Colonic mucosa (tissue), 4 donors: Measurements from ENCODE around the gene PTPRT. TPM values are rescaled to one million over a fixed set of nuclear protein-coding genes. Genes with fewer than 3 reads are reported as not detected.

Experiments used
- DNase-seq: peaks from one replicate; pipeline ENCODE4 v3.0.0-alpha.2; 2020
- H3K27ac ChIP-seq: fragments of 200-600 bp; one replicate; pipeline ENCODE4 v1.8.0; 2021
- H3K27me3 ChIP-seq: fragments of 200-600 bp; one replicate; pipeline ENCODE4 v1.8.0; 2021
- H3K36me3 ChIP-seq: fragments of 200-600 bp; one replicate; pipeline ENCODE4 v1.8.0; 2021
- H3K4me1 ChIP-seq: fragments of 200-600 bp; one replicate; pipeline ENCODE4 v1.8.0; 2021; ENCODE audit warnings: mild to moderate bottlenecking
- H3K4me3 ChIP-seq: fragments of 200-600 bp; one replicate; pipeline ENCODE4 v1.8.0; 2021
- H3K9ac ChIP-seq, 2 donors: one replicate each; pipeline ENCODE4 v1.7.0; 2013; ENCODE audit warnings: control low read depth in 2 of 2, low read depth in 2 of 2, low read length in 2 of 2
- H3K9me3 ChIP-seq: fragments of 200-600 bp; one replicate; pipeline ENCODE4 v1.8.0; 2021
- CTCF ChIP-seq: fragments of 200-600 bp; IDR thresholded peaks from one replicate; pipeline ENCODE4 v1.8.0; 2022; ENCODE audit warnings: antibody characterized with exemption, mild to moderate bottlenecking
- intact Hi-C: fragments of 100-400 bp; cut with DNase I; formaldehyde crosslinking; loops from one replicate; pipeline ENCODE4 v1.14.1; 2022
- total RNA-seq, 2 donors: library from RNA; stranded (reverse); fragmentation: NEBNext Ultra II Directional in 1 of 2; extraction: Animal tissue kit (Norgen Biotek cat#: 25700) in 1 of 2; gene quantifications; one replicate each; pipeline ENCODE4 v1.2.1, GENCODE V29; 2021
- donor health status: healthy.
- donor health status: DM: no; HTN: no; CAD: no.
- donor health status: DM: no; HTN: no; CAD: no.

Gene PTPRT
- total RNA-seq, 2 donors from 2014 or later = 0.11 to 0.12 TPM

GRCh38 chr20:42981253-42981652 lies 208.5 kb downstream of the PTPRT start:
- no peaks in the 10 kb centered on the region for H3K36me3 ChIP-seq
- no peak for TF ChIP-seq CTCF
- no peaks in the 10 kb centered on the region for H3K4me1 ChIP-seq
- no peak overlapping the region for H3K27ac ChIP-seq
- no peak overlapping the region for H3K4me3 ChIP-seq
- H3K27me3 ChIP-seq = no peaks in the 10 kb centered on the region
- DNase-seq = no peak
- intact Hi-C loops = no loop called here
- H3K9me3 ChIP-seq = no peaks in the 10 kb centered on the region
- no peak overlapping the region for H3K9ac ChIP-seq

DNA sequence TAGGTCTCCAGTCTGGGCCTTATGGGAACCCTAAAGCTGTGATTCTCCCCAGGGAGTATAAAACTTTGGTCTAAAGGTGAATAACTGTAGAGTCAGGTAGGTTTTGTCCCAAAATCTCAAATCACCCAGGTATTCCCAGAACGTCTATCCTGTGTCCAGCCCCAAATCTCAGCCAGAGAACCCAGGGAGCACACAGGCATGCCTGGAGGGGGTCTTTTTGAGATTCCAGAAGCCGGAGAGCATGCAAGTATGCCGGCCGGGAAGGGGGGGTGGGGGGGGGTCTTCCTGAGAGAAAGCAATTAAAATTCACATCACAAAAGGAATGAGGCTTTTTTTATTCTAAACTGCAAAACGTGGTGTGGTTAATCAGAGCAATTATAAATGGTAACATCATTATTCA lies 210.0 kb downstream of the PTPRT start:
- no peaks in the 10 kb centered on the region for H3K4me1 ChIP-seq
- no peak overlapping the region for H3K4me3 ChIP-seq
- no peak for TF ChIP-seq CTCF
- intact Hi-C loops = no loop called here
- no peaks in the 10 kb centered on the region for H3K9me3 ChIP-seq
- H3K27me3 ChIP-seq = no peaks in the 10 kb centered on the region
- H3K27ac ChIP-seq = no peak overlapping the region
- H3K36me3 ChIP-seq = no peaks in the 10 kb centered on the region
- no peak for DNase-seq
- H3K9ac ChIP-seq = no peak overlapping the region

- no peaks in the 10 kb centered on the region for H3K27me3 ChIP-seq
- no peak overlapping the region for H3K27ac ChIP-seq
- DNase-seq = no peak
- no peaks in the 10 kb centered on the region for H3K36me3 ChIP-seq
- no peaks in the 10 kb centered on the region for H3K9me3 ChIP-seq
- H3K4me3 ChIP-seq = no peak overlapping the region
- no peak for TF ChIP-seq CTCF
- no peaks in the 10 kb centered on the region for H3K4me1 ChIP-seq
- intact Hi-C loops = no loop called here
- no peak overlapping the region for H3K9ac ChIP-seq
Observed at GRCh38 chr20:42978184-42978974, 211.3 kb downstream of the PTPRT start.

DNA sequence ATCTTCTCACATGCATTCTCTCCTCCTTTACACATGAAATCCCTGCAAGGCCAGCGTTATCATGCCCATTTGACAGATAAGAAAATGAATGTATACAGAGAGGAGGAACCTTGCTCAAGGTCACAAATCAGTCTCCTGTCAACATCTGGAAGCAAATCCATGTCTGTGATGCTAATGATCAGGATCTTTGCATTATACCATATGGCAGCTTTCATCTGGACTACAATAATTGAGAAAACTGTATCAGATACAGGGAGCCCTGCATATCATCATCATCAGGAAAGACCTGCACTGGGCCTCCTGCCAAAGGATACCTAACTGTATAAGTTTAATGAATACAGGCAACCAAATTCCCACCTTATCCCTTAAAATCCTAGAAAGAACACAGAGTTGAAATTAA lies 213.7 kb downstream of the PTPRT start:
- Histone ChIP-seq H3K27ac (no peak overlapping the region), H3K9ac (no peak overlapping the region), H3K4me3 (no peak overlapping the region), H3K27me3 (no peaks in the 10 kb centered on the region), H3K9me3 (no peaks in the 10 kb centered on the region), H3K4me1 (no peaks in the 10 kb centered on the region), H3K36me3 (no peaks in the 10 kb centered on the region)
- no peak for TF ChIP-seq CTCF
- no peak for DNase-seq
- intact Hi-C loops = no loop called here

- Histone ChIP-seq H3K4me3 (no peak overlapping the region), H3K9ac (no peak overlapping the region), H3K9me3 (no peaks in the 10 kb centered on the region), H3K27ac (no peak overlapping the region), H3K27me3 (no peaks in the 10 kb centered on the region), H3K36me3 (no peaks in the 10 kb centered on the region), H3K4me1 (no peaks in the 10 kb centered on the region)
- intact Hi-C loops = no loop called here
- no peak for DNase-seq
- no peak for TF ChIP-seq CTCF
Observed at GRCh38 chr20:42974347-42974746, 215.4 kb downstream of the PTPRT start.
